ENCODE data around the gene APCDD1L.

The APCDD1L gene

GRCh38 chr20:58467572-58468527 lies 47.3 kb downstream of the APCDD1L start:
- no peaks in the 10 kb centered on the region for H4K20me1 ChIP-seq
- TF ChIP-seq Cebpa-rat (IDR thresholded peaks at IDR 0.05): no peak
- no peak overlapping the region for H3K27ac ChIP-seq
- H3K4me3 ChIP-seq: no peak overlapping the region
- H3K36me3 ChIP-seq: no peaks in the 10 kb centered on the region
- no peaks in the 10 kb centered on the region for H3K4me1 ChIP-seq
- no peak overlapping the region for H3K4me2 ChIP-seq
- H3K9ac ChIP-seq: no peak overlapping the region
- H3K27me3 ChIP-seq: no peaks in the 10 kb centered on the region
- H3K9me3 ChIP-seq: peaks cover 4% of the 10 kb centered on the region; the same call in 1 of the 2 replicates

GRCh38 chr20:58466729-58467571 lies 48.2 kb downstream of the APCDD1L start:
- Histone ChIP-seq H3K4me2 (no peak overlapping the region), H3K9ac (no peak overlapping the region), H3K27me3 (no peaks in the 10 kb centered on the region), H3K27ac (no peak overlapping the region), H4K20me1 (no peaks in the 10 kb centered on the region), H3K9me3 (peaks cover 11% of the 10 kb centered on the region), H3K4me3 (no peak overlapping the region), H3K4me1 (no peaks in the 10 kb centered on the region), H3K36me3 (peaks cover 5% of the 10 kb centered on the region; the same call in 1 of the 2 replicates)
- TF ChIP-seq Cebpa-rat (IDR thresholded peaks at IDR 0.05): no peak

DNA sequence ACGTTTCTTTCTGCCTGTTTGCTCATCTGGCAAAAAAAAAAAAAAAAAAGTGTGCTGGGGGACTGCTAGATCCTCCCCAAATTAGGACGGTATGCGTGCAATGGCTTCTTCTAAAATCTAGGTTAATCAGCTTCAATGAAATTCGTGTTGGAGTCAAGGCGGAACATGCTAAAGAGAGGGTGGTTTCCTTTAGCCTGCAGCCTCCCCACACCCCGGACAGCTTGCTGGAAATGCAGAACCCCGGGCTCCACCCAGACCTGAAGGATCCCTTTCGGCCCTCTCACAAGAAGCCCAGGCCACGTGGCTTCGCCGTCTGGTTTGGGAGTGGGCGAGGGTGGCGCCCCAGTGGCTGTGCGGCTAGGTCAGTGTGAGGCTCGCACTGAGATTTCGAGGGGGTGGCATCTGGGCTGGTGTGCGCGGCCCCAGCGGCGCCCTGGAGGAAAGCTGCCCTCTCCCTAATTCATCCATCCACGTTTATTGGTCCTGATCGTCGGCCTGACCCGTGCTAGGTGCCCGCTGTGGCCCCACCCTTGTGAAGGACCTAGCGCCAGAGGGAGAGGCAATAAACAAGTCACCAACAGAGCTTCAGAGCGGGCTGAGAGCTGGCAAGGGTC lies 49.0 kb downstream of the APCDD1L start:
- H3K36me3 ChIP-seq: peaks cover 5% of the 10 kb centered on the region; the same call in 1 of the 2 replicates
- peaks cover 11% of the 10 kb centered on the region for H3K9me3 ChIP-seq
- H3K27ac ChIP-seq: no peak overlapping the region
- H4K20me1 ChIP-seq: no peaks in the 10 kb centered on the region
- H3K4me1 ChIP-seq: no peaks in the 10 kb centered on the region
- no peak for TF ChIP-seq Cebpa-rat (IDR thresholded peaks at IDR 0.05)
- no peak overlapping the region for H3K4me2 ChIP-seq
- no peaks in the 10 kb centered on the region for H3K27me3 ChIP-seq
- no peak overlapping the region for H3K4me3 ChIP-seq
- H3K9ac ChIP-seq: no peak overlapping the region

DNA sequence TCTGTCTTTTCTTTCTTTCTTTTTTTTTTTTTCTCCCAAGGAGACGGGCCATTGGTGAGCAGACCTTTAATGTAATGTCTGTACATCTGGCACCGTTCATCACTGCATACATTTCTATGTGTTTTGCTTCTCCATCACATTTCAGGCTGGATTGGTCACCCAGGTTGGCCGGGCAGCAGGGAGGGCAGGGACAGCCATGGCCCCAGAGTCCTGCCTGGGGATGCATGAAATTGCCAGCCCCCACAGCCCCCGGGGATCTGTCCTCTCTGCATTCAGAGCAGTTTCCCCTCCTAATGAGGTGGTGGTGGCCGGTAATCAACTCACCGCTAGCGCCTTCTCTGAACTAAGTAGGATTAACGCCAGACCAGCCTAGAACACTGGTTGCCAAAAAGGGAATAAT lies 50.4 kb downstream of the APCDD1L start:
- peaks cover 3% of the 10 kb centered on the region; the same call in 1 of the 2 replicates for H4K20me1 ChIP-seq

GRCh38 chr20:58463256-58463655 lies 51.9 kb downstream of the APCDD1L start:
- Histone ChIP-seq H3K4me2 (no peak overlapping the region), H4K20me1 (peaks cover 18% of the 10 kb centered on the region; the same call in 1 of the 2 replicates), H3K4me3 (no peak overlapping the region), H3K36me3 (peaks cover 5% of the 10 kb centered on the region; the same call in 1 of the 2 replicates), H3K9ac (no peak overlapping the region), H3K4me1 (peaks cover 26% of the 10 kb centered on the region), H3K27ac (no peak overlapping the region), H3K9me3 (peaks cover 11% of the 10 kb centered on the region), H3K27me3 (no peaks in the 10 kb centered on the region)
- TF ChIP-seq Cebpa-rat (IDR thresholded peaks at IDR 0.05): no peak

More for the DNA sequence above, 50.4 kb downstream of the APCDD1L start:
- no peaks in the 10 kb centered on the region for H3K27me3 ChIP-seq
- H3K4me1 ChIP-seq: peaks cover 10% of the 10 kb centered on the region
- H3K27ac ChIP-seq: no peak overlapping the region
- no peak overlapping the region for H3K4me3 ChIP-seq
- H3K9me3 ChIP-seq: peaks cover 11% of the 10 kb centered on the region
- no peak overlapping the region for H3K9ac ChIP-seq
- no peak for TF ChIP-seq Cebpa-rat (IDR thresholded peaks at IDR 0.05)
- H3K4me2 ChIP-seq: no peak overlapping the region
- H3K36me3 ChIP-seq: peaks cover 5% of the 10 kb centered on the region; the same call in 1 of the 2 replicates

- Histone ChIP-seq H3K4me3 (no peak overlapping the region), H3K9ac (no peak overlapping the region), H4K20me1 (peaks cover 30% of the 10 kb centered on the region; the same call in 1 of the 2 replicates), H3K4me1 (peaks cover 39% of the 10 kb centered on the region), H3K4me2 (no peak overlapping the region), H3K27me3 (no peaks in the 10 kb centered on the region), H3K9me3 (peaks cover 11% of the 10 kb centered on the region), H3K36me3 (peaks cover 5% of the 10 kb centered on the region; the same call in 1 of the 2 replicates), H3K27ac (no peak overlapping the region)
- TF ChIP-seq Cebpa-rat (IDR thresholded peaks at IDR 0.05): no peak
Measured at GRCh38 chr20:58461899-58462298, 53.3 kb downstream of the APCDD1L start.

GRCh38 chr20:58461104-58461503 lies 54.1 kb downstream of the APCDD1L start:
- peaks cover 30% of the 10 kb centered on the region; the same call in 1 of the 2 replicates for H4K20me1 ChIP-seq
- no peak overlapping the region for H3K4me2 ChIP-seq
- H3K4me3 ChIP-seq: no peak overlapping the region
- H3K27ac ChIP-seq: no peak overlapping the region
- peaks cover 5% of the 10 kb centered on the region; the same call in 1 of the 2 replicates for H3K36me3 ChIP-seq
- peaks cover 40% of the 10 kb centered on the region for H3K4me1 ChIP-seq
- H3K9me3 ChIP-seq: peaks cover 11% of the 10 kb centered on the region
- H3K27me3 ChIP-seq: no peaks in the 10 kb centered on the region
- no peak overlapping the region for H3K9ac ChIP-seq
- TF ChIP-seq Cebpa-rat (IDR thresholded peaks at IDR 0.05): no peak

GRCh38 chr20:58459058-58459750 lies 56.0 kb downstream of the APCDD1L start:
- peak overlapping the region; percentile 12; the same call in 1 of the 2 replicates for H3K27ac ChIP-seq
- H3K4me2 ChIP-seq: peak overlapping the region; percentile 64
- TF ChIP-seq Cebpa-rat (IDR thresholded peaks at IDR 0.05): no peak
- H3K27me3 ChIP-seq: no peaks in the 10 kb centered on the region
- peak overlapping the region; percentile 5; the same call in 1 of the 2 replicates for H3K9ac ChIP-seq
- peaks cover 30% of the 10 kb centered on the region; the same call in 1 of the 2 replicates for H4K20me1 ChIP-seq
- H3K4me1 ChIP-seq: peaks cover 40% of the 10 kb centered on the region
- peaks cover 23% of the 10 kb centered on the region for H3K9me3 ChIP-seq
- no peak overlapping the region for H3K4me3 ChIP-seq
- peaks cover 9% of the 10 kb centered on the region for H3K36me3 ChIP-seq
